GM23248 (cell line): ENCODE data around the gene LDLRAD3.

ENCODE experiments used
- EZH2 ChIP-seq: fragments of 200-600 bp; sonication (generic); IDR thresholded peaks from 2 replicates; pipeline ENCODE4 v1.6.1; 2018; ENCODE audit warnings: antibody characterized with exemption, mild to moderate bottlenecking; ENCODE audit not compliant: insufficient read depth, poor library complexity, severe bottlenecking
- EZH2phosphoT487 ChIP-seq: fragments of 200-600 bp; sonication (generic); IDR thresholded peaks from 2 replicates; pipeline ENCODE4 v1.6.1; 2018; ENCODE audit warnings: antibody characterized with exemption, moderate library complexity, mild to moderate bottlenecking, low read depth; ENCODE audit not compliant: insufficient read depth

- TF ChIP-seq EZH2 (no peak), EZH2phosphoT487 (no peak)
Measured at GRCh38 chr11:36090356-36091109, 146.7 kb downstream of the LDLRAD3 start.
